AG09309 (cell line): ENCODE results near the gene IL4R.
"Not testable (repeated sequence)": the region's sequence is repeated elsewhere in the genome, so short reads cannot be mapped to it uniquely, and the experiment has no call there.

Source experiments
- DNase-seq: peaks from one replicate; pipeline ENCODE4 v3.0.0-alpha.2; 2010; ENCODE audit warnings: low read depth
- H3K4me3 ChIP-seq: 2 replicates; pipeline ENCODE4 v1.5.1; 2011; ENCODE audit warnings: mild to moderate bottlenecking, low read depth, low read length, moderate library complexity; ENCODE audit not compliant: control insufficient read depth
- TF ChIP-seq, protein P1 (sequence below): IDR thresholded peaks from 2 replicates; pipeline ENCODE4 v1.5.1; 2011; ENCODE audit warnings: mild to moderate bottlenecking, low read depth, low read length, inconsistent platforms; ENCODE audit not compliant: insufficient read depth, control insufficient read depth; ENCODE audit errors: missing control alignments

IL4R gene

DNA sequence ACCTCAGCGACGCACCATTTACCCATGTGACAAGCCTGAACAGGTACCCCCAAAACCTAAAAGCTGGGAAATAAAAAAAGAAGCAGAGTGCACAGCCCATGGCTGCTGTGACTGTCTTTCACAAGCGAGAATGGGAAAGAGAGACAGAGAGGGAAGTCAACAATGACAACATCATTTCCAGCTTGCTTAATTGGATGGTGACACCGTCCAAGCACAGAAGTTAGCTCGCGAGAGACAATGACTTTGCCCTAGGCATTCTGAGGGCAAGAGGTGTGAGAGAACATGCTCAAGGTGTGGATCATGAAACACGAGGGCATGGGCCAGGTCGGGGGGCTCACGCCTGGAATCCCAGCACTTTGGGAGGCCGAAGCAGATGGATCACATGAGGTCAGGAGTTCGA, 25.9 kb upstream of the IL4R start:
- H3K4me3 ChIP-seq: no peak overlapping the region
- no peak for DNase-seq
- TF ChIP-seq, protein P1, sequence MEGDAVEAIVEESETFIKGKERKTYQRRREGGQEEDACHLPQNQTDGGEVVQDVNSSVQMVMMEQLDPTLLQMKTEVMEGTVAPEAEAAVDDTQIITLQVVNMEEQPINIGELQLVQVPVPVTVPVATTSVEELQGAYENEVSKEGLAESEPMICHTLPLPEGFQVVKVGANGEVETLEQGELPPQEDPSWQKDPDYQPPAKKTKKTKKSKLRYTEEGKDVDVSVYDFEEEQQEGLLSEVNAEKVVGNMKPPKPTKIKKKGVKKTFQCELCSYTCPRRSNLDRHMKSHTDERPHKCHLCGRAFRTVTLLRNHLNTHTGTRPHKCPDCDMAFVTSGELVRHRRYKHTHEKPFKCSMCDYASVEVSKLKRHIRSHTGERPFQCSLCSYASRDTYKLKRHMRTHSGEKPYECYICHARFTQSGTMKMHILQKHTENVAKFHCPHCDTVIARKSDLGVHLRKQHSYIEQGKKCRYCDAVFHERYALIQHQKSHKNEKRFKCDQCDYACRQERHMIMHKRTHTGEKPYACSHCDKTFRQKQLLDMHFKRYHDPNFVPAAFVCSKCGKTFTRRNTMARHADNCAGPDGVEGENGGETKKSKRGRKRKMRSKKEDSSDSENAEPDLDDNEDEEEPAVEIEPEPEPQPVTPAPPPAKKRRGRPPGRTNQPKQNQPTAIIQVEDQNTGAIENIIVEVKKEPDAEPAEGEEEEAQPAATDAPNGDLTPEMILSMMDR: no peak

DNA sequence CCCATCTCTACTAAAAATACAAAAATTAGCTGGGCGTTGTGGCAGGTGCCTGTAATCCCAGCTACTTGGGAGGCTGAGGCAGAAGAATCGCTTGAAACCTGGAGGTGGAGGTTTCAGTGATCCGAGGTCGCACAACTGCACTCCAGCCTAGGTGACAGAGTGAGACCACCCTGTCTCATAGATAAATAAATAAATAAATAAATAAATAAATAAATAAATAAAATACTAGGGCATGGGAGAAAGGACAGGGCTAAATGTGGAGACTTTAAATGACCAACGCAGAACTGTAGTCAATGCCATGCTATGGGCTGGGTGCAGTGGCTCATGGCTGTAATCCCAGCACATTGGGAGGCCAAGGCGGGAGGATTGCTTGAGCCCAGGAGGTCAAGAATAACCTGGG, 25.5 kb upstream of the IL4R start:
- DNase-seq, H3K4me3 ChIP-seq: not testable (repeated sequence)

DNA sequence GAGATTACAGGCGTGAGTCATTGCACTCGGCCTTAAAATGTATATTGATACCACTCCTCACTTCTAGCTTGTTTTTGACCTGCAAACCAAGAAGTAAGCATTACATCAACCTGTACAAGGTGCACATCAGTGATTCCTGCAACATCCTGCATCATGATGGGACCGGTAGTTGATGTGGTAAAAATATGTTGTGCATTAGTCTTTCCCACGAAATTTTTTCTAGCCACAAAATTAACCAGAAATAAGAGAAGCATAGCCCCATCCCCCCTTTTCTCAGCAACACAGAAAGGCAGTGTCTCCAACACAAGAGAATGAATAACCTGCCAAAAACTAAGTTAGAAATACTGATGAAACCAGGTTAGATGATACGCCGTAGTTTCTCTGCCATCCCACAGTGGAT, 24.1 kb upstream of the IL4R start:
- TF ChIP-seq, protein P1: no peak
- DNase-seq: no peak
- no peak overlapping the region for H3K4me3 ChIP-seq

DNA sequence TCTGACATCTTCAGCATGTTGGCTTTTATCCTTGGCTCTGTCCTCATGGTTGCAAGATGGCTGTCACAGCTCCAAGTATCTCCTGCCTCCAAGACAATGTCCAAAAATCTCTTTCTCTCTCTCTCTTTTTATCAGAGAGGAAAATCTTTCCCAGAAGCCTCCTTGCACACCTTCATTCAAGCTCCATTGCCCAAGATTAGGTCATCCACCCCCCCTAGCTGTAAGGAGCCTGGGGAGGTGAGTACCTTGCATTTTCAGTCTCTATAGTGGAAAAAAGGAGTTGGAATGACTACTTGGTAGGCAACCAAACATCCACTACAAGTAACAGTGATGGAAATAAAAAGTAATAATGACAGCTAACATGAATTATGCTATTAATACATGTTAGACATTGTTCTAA, 23.2 kb upstream of the IL4R start:
- no peak overlapping the region for H3K4me3 ChIP-seq
- TF ChIP-seq, protein P1: no peak
- DNase-seq: no peak

DNA sequence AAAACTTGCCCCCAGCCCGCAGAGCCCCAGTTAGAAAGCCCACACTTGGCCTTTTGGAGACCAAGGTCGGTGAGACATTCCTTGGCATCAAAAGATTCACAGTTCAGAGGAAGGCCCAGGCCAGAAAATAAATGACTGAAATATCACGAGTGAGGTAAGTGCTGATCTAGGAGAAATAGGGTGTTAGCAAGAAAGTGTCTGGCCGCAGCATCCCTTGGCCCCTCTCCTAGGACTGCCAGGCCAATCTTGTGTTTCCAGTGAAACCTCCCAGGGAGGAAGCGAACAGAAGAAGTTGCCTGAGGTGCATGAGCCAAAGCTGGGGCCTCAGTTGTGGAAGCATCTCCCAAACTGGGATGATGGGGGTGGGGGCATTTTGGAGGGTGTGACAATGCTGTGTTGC, 22.7 kb upstream of the IL4R start:
- DNase-seq: no peak
- TF ChIP-seq, protein P1: no peak
- no peak overlapping the region for H3K4me3 ChIP-seq

DNA sequence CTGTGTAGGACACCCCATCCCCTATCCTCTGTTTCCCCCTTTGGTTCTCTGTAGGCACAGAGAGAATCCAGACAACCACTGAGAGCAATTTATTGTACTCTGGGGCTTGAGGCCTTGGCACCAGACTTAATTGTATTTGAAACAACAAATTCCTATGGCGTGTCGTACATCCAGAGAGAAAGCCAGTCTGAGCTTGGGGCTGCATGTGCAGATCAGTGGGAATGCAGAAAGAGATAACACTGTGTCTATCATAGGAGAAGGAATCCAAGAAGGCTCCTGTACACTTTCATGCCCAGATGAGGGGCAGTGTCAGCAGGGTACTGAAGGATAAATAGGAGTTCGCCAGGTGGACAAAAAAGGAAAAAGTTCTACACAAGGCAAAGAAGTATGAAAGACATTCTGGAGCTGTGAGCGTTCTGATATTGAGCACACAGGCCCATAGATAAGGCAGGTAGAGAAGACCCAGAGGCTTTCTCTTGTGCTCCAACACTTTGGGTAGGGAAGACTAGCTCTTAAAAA, 22.0 kb upstream of the IL4R start:
- DNase-seq: no peak
- TF ChIP-seq, protein P1: no peak
- H3K4me3 ChIP-seq: no peak overlapping the region

DNA sequence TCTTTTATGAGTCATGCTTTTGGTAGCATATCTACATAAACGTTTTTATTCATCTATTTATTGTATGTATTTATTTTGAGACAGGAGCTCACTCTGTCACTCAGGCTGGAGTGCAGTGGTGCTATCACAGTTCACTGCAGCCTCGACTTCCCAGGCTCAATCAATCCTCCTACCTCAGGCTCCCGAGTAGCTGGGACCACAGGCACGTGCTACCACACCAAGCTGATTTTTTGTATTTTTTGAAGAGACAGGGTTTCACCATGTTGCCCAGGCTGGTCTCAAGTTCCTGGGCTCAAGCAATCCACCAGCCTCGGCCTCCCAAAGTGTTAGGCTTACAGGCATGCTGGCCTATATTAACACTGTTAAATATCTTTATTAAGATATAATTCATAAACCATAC, 20.4 kb upstream of the IL4R start:
- TF ChIP-seq, protein P1: no peak
- H3K4me3 ChIP-seq: no peak overlapping the region
- no peak for DNase-seq
